Measurements from ENCODE around the gene CCDC175.
A peak's percentile ranks its signal among the peaks of the same experiment; 100 is the strongest.

The CCDC175 gene

DNA sequence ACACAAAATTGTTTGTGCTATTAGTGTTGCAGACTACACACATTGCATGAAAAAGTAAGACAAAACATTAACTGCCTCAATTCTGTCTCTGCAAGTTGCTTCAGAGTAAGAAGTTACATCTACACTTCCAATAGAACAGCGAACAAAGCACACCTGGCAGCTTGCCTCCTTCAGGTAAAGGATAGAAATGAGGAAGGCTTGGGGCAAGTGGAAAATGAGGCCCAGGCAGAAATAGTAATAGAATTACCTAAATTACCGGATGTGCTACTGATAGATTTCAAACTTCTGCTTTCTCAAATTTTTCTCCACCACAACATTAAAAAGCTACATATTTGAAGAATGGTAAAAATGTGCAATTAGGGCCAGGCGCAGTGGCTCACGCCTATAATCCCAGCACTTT lies 37.7 kb downstream of the CCDC175 start:
- FAIRE-seq: no peak

DNA sequence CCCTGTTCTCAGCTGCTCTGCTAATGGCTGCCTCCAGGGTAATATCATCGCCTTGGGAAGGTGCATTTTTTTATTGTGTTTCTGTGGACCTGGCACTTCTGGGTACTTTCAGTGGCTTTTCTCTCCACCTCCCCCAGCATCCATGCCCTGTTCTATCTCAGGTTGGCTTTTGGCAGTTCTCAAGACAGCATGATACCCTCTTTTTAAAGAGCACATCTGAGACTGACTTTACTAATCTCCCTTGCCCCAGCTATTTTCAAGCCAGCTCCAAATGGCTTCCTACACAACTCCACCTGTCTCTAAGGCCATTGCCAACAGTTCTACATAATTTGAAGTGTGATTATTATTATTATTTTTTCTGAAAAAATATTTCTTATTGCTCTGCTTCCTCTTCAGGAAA lies 39.1 kb downstream of the CCDC175 start:
- no peak for FAIRE-seq

DNA sequence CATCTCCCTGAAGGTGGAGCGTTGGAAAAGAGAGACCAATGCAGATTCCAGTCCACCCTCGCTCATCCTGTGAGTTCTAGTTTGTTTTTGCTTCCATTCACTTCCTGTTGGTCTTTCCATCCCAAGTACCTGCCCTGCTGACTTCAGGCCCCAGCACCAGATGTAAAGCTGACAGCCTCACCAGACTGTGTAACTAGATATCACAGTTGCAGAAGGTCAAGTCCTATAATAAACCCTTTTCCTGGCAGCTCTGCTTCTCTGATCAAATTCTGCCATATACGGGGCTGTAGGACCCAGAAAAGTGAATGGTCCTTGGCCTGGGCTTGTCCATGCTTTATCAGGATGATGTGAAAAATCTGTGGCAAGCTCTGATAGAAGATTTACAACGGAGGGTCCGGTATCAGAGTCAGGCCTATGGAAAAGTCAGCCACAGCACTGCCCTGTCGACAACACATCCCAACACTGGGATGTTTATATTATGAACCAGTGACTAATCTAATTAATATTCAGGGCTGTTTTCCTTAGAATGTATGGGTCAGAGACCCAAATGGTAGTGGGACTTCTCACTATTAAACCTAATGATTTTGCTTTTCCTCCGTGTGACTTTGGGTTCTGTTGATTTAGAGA lies 42.1 kb downstream of the CCDC175 start:
- no peak for FAIRE-seq

DNA sequence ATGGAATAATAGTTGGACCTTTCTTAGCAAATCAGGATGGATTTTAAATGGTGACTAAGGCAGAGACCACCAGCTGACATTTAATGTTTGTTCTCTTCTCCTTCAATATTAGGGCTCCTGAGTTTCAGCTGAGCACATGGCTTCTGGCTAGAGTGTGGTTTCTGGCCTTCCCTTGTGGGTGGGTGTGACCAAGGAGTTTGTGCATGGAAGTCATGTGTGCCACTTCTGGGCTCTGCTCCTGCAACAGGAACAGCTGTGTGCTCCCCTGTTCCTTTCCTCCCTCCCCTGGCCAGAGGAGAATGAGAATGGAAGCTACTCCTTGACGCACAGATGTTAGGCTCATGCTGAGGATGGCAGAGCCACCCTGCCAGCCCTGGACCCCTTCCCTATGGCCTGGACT lies 44.2 kb downstream of the CCDC175 start:
- FAIRE-seq: no peak

DNA sequence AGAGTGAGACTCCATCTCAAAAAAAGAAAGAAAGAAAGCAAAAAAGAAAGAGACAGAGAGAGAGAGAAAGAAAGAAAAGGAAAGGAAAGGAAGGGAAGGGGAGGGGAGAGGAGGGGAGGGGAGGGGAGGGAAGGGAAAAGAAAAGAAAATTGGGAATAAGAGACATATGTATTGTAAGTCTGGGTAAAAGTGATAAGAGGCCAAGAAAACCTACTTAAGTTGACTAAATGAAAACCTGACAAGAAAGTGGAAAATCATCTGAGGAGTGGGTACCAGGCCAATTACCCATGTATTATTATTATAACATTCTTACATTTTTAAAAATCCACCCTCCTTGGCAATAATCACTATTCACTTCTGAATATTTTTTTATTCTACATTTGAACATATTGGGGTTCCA lies 46.3 kb downstream of the CCDC175 start:
- no peak for FAIRE-seq

- FAIRE-seq: no peak
Observed at GRCh38 chr14:59529189-59529588, 47.4 kb downstream of the CCDC175 start.

- no peak for FAIRE-seq
Observed at GRCh38 chr14:59520224-59520623, 56.4 kb downstream of the CCDC175 start.

DNA sequence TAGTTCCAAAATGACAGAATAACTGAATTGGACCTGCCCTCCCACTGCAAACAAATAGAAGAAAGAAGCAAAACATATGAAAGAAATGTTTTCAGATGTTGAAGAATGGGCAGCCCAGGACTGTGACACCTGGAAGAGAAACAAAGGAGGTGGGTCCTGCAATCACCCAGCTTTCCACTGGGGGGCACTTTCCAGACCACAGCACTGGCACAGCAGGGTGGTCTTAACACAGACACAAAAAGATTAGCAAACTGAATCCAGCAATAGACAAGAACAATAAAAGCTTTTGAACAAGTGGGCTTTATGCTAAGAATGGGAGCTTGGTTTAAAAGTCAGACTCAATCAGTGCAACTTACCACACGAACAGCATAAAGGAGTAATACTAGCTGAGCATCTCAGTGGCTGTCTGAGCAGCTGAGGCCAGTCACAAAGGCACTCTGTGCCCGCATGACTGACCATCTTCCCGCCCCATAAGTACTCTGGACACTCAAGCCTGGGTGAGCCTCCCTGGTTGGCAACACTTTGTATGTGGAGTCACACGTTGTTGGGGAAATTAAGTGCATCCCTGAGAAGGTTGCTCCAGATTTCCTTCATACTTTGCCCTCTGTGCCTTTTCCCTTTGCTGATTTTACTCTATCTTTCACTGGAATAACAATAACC lies 64.6 kb downstream of the CCDC175 start:
- FAIRE-seq: no peak

DNA sequence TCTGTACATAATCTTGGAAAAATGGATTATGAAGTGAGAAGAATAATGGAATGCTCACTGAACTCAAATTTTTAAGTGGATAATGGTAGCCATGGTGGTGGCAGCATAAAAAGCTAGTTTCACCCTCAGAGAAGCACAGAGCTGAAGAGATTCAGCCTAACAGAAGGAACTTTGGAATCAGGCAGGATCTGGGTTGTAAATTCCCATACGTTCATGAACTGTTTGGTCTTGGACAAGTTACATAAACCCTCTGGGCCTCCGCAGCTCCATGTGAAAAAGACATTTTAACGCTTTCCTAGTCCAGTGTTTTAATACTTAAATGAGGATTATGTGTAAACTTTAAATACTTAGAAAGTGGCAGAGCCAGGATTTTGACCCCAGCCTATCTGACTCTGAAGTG lies 65.6 kb downstream of the CCDC175 start:
- FAIRE-seq: no peak

- FAIRE-seq: no peak
Observed at GRCh38 chr14:59510001-59510400, 66.6 kb downstream of the CCDC175 start.

- no peak for FAIRE-seq
Observed at GRCh38 chr14:59509101-59509500, 67.5 kb downstream of the CCDC175 start.

GRCh38 chr14:59507752-59508103 lies 68.9 kb downstream of the CCDC175 start:
- no peak for FAIRE-seq

DNA sequence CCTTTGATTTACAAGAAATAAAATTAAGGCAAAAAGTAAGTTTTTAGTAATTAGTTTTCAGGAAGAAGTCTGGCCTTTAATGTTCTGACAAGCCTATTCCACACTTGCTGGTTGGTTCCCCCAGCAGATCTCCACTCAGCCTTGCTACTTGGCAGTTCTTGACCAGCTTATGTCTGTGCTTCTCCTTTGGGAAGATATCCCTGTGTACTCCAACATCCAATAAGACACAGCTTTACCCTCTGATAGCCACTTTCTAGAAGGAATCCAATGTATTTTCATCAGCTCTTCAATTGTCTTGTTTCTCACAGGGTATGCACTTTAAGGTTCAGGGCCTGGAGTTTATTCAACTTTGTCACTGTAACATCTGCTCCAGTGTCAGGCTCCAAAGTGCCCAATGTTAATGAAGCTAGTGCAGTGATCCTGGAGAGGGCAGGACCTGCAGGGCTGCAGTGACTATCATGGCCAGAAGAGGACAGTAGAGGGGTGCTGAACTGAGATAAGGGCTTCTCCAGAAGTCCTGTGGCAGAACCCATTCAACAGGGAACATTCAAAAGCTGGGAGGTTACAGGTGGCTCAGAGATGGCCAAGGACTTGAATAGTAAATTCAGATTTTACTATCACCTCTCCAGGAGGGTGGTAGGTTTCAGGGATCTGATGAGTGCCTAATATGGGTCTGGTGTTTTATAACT lies 69.4 kb downstream of the CCDC175 start:
- no peak for FAIRE-seq

DNA sequence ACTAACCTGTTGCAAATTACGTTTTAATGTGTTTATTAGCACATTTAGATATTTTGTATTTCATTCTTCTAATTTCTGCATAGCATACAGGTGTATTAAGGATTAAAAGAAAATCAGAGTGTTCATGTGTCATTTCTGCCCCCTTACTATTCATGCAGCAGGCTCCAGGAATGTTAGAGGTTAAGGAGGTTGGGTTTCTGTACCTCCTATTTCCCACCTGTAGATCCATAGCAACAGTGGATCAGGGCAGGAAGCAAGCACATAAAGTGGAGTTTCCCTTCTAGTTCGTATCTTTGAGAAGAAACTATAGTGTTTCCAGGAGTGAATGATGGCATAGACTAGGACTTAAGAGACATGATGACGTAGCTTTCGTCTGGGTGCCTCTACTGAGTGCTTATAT lies 73.4 kb downstream of the CCDC175 start:
- FAIRE-seq: no peak

GRCh38 chr14:59500732-59501131 lies 75.9 kb downstream of the CCDC175 start:
- no peak for FAIRE-seq

DNA sequence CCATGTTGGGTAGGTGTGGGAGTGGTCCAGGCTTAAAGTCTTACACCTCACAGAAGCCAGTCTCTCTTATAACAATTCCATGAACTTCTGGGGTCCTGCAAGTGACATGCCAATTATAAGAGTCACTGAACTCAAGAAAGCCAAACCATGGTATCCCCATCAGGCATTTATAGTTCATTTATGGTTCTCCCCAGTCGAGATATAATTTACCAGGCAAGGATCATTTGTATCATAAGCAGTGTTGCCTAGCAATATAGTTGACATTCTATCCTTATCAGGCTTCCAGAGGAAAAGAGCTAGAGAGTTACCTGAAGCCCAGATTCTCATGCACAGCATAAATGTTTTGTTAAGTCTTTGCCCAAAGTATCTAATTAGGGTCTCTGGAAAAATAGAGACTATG lies 84.2 kb downstream of the CCDC175 start:
- FAIRE-seq: no peak

DNA sequence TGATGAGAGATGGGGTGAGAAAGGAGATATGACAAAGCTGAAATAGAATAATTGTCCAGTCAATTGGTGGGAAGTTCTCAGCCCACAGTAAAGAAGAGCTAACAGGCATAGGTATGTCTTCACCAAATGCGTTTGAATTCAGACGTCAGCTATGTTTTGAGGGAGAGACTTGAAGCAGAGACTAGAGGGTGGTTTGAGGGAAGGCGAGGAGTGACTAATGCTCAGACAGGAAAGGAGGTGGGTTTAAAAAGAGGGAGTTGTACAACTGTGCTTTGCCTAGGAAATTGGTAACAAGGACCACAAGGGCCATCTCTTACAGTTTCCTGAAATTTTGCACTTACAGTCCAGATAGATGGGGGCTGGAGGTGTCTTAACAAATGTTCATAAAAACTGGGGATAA lies 85.9 kb downstream of the CCDC175 start:
- no peak for FAIRE-seq

DNA sequence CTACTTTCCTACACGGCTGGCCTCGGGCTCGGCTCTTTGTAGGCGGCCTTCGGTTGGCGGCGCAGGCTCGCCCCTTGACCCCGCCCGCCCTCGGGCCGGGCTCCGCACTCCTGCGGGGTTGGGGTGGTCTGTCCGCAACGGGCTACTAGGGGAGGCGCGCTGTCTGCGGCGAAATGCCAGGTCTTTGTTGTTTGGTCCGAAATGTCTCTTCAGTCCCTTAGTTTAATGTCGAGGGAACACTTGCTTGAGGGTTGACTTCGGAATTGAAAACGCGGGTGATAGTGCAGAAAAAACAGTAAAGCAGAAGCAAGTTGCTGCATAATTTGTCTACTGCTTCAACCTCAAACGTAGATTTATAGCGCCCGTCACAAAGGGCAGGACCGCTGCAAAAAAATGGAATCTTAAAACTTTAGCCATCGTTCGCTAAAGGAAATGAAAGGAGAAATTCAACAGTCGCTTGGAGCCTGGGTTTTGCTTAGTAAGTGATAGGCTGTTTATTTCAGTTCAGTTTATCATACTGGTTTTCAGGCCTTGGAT lies 91.9 kb downstream of the CCDC175 start:
- FAIRE-seq: no peak

DNA sequence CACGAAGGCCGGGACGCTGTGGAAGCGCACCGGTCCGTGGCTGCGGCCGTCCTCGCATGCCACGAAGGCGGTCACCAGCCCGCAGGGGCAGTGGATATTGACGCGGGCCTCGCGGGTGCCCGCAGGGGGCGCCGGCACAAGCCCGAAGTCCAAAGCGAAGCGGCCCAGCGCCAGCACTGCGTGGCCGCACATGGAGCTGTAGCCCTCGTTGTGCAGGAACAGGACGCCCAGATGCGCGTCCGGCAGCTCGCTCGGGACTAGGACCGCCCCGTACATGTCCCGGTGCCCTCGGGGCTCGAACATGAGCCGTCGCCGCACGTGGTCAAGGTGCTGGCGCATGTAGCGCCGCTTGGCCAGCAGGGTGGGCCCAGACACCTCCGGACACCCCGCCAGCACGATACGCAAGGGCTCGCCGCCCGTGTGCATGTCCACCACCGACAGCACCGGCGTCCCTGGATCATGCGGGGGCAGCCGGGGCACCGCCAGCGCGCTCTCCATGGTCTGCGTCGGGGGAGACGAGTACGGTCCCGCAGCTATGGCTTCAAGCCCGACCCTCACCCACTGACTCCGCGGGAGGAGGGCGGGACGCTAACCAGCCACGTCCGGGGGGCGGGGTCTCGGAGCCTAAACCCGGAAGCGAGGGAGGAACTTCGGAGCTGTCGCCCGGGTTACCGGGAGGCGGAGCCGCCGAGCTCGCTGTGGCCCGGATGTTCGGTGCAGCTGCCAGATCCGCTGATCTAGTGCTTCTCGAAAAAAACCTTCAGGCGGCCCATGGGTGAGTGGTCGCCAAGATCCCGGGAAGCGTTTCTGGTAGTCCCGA lies 92.6 kb downstream of the CCDC175 start, which contains the start of the genes JKAMP and L3HYPDH:
JKAMP (plus strand) TSS at position 699 of the 820 bp plus-strand sequence; CDS start at position 772, 73 bp downstream.
L3HYPDH (minus strand) TSS at position 590 of the 820 bp plus-strand sequence; CDS start at position 498, 92 bp downstream.
- peak; percentile 47 for FAIRE-seq

DNA sequence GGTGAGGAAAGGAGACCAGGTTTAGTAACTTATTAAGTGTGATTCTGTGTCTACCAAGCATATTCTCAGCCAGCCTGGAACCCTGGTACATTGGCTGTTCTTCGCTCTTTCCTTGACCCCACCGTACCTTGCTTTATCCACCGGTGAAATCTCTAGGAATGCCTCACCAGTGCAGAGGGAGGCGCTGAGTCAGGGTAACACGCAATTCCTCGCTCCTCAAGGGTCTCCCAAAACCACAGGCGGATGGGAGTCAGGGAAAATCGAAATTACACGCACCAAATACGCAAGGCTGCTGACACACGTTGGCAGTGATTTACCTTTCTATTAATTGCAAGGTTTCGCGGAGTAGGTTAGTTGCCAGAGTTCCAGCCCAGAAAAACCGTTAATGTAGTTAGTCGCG lies 93.2 kb downstream of the CCDC175 start:
- no peak for FAIRE-seq

DNA sequence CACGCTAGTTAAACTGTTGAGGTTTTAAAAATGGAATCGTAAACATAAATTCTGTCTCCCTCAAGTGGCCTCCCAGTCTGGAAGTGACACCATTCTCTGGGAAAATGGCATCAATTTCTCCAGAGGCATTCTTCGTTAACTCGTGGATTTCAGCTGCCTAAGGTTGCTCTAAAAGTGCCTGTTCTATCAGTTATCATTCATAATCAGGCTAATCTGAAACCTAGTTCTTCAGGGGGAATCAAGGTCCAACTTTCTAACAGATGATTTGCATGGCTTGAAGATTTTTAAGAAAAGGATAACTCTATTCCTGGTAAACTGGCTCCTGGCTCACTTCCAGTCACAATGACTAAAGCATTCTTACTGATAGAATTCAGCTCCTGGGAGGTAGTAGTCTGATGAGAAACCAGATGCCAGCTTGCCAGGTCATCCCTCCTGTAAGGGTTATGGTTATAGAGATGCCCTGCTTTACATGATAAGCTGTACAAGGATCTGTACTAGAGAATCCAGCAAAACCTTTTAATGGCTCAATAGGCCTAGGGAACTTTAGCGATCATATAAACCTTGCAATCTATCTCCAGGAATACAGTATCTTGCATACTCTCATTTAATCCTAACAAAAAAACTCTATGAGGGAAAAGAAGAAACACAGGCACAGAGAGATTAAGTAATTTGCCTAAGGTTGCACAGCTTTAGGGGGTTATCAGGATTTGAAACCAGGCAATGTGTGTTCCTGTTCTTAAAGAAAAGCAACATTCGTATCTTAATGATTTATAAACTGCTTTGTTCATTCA lies 93.9 kb downstream of the CCDC175 start:
- no peak for FAIRE-seq

DNA sequence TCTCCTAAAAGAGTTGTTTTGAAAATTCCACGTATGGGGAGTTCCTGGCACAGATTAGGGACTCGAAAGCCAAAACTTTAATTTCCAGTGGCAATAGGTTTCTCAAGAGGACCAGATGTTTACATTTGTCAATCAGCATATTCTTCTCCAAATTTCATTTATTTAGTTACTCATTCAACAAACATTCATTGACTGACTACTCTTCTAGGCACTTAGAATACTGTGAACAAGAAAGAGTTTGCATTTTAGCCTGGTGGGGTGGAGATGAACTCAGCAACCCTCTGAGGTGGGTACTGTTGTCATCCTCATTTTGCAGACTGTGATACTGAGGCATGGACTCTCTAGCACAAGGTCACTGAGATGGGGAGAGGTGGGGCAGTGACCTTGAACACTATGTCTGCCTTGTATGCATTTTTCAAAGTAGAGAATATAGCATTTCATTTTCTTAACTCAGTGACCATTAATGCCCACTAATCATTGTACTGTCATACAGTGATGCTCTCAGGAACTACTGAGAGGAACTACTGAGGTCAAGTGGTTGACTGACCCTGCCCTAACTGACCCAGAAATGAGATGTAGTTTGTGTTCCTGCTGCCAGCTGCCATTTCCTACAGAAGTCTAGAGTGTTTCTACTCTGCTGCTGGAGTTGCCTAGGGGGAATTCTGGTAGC lies 94.6 kb downstream of the CCDC175 start:
- FAIRE-seq: no peak

All from A204.1 (cell line).